Measurements from ENCODE around the gene SCAF1. TPM values are rescaled to one million over a fixed set of nuclear protein-coding genes. Genes with fewer than 3 reads are reported as not detected.

SCAF1 gene
- polyA plus RNA-seq, 1 experiment, result 3.4 TPM

GRCh38 chr19:49692147-49692506 is 50.1 kb downstream of the SCAF1 start:
- ChIA-PET POLR2A (no interaction called here), CTCF (interaction anchor here (0.6 kb wide), 1 partner anchor 153 kb away, joined by 3 read pairs; no protein-coding TSS in a partner anchor)
- TF ChIP-seq, protein P1, sequence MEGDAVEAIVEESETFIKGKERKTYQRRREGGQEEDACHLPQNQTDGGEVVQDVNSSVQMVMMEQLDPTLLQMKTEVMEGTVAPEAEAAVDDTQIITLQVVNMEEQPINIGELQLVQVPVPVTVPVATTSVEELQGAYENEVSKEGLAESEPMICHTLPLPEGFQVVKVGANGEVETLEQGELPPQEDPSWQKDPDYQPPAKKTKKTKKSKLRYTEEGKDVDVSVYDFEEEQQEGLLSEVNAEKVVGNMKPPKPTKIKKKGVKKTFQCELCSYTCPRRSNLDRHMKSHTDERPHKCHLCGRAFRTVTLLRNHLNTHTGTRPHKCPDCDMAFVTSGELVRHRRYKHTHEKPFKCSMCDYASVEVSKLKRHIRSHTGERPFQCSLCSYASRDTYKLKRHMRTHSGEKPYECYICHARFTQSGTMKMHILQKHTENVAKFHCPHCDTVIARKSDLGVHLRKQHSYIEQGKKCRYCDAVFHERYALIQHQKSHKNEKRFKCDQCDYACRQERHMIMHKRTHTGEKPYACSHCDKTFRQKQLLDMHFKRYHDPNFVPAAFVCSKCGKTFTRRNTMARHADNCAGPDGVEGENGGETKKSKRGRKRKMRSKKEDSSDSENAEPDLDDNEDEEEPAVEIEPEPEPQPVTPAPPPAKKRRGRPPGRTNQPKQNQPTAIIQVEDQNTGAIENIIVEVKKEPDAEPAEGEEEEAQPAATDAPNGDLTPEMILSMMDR (IDR thresholded peaks at IDR 0.05; ENCODE audit: insufficient read depth, low read depth, low read length), result no peak
- Histone ChIP-seq H3K27me3 (ENCODE audit: control insufficient read depth, insufficient read depth, low read length) (no peaks in the 10 kb centered on the region), H3K36me3 (ENCODE audit: control insufficient read depth, insufficient read depth, low read length) (peaks cover 6% of the 10 kb centered on the region), H3K4me3 (ENCODE audit: low read depth, low read length) (peak overlapping the region; percentile 56)
- no peak for DNase-seq (ENCODE audit: low read depth)

- POLR2A ChIA-PET, result no interaction called here
- TF ChIP-seq, protein P1 (IDR thresholded peaks at IDR 0.05; ENCODE audit: insufficient read depth, low read depth, low read length), result no peak
These were observed 54.1 kb downstream of the SCAF1 start for GRCh38 chr19:49696115-49696514.

DNA sequence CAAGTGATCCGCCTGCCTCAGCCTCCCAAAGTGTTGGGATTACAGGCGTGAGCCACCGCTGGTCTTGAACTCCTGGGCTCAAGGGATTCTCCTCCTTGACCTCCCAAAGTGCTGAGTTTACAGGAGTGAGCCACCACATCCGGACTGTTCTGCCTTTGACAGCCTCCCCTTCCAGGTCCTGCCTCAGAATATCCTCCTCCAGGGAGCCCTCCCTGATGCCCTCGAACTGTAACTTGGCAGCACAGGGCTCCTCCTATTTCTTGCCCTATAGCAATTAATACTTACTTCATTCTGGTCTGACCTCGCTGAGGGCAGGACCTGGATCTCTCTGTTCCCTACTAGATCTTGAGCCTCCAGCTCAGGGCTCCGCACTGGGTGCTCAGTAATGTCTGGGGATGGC is 54.9 kb downstream of the SCAF1 start:
- ChIA-PET POLR2A (no interaction called here), CTCF (interaction anchor here (1.4 kb wide), 1 partner anchor 21 kb away, joined by 4 read pairs; no protein-coding TSS in a partner anchor)
- Histone ChIP-seq H3K36me3 (ENCODE audit: control insufficient read depth, insufficient read depth, low read length) (peaks cover 6% of the 10 kb centered on the region), H3K27me3 (ENCODE audit: control insufficient read depth, insufficient read depth, low read length) (no peaks in the 10 kb centered on the region), H3K4me3 (ENCODE audit: low read depth, low read length) (no peak overlapping the region)
- TF ChIP-seq, protein P1 (IDR thresholded peaks at IDR 0.05; ENCODE audit: insufficient read depth, low read depth, low read length), result no peak
- DNase-seq (ENCODE audit: low read depth), result no peak

More at GRCh38 chr19:49696115-49696514, 54.1 kb downstream of the SCAF1 start:
- peaks cover 4% of the 10 kb centered on the region for H3K36me3 ChIP-seq (ENCODE audit: control insufficient read depth, insufficient read depth, low read length)
- no peak for DNase-seq (ENCODE audit: low read depth)
- H3K27me3 ChIP-seq (ENCODE audit: control insufficient read depth, insufficient read depth, low read length), result no peaks in the 10 kb centered on the region
- no peak overlapping the region for H3K4me3 ChIP-seq (ENCODE audit: low read depth, low read length)
- CTCF ChIA-PET, result interaction anchor here (1.4 kb wide), 1 partner anchor 22 kb away, joined by 4 read pairs; no protein-coding TSS in a partner anchor

DNA sequence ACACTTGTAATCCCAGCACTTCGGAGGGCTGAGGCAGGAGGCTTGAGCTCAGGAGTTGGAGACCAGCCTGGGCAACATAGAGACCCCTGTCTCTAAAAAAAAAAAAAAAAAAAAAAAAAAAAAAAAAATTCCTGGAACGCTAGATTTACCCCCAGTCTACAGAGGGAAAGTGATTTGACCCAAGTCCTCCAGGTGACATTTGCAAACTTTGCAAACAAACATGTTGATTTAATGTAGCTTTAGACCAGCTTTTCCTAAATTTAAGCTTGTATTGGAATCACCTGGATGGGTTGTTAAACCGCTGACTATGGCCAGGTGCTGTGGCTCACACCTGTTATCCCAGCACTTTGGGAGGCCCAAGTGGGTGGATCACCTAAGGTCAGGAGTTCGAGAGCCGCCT is 57.4 kb downstream of the SCAF1 start:
- TF ChIP-seq, protein P1 (IDR thresholded peaks at IDR 0.05; ENCODE audit: insufficient read depth, low read depth, low read length), result no peak
- Histone ChIP-seq H3K27me3 (ENCODE audit: control insufficient read depth, insufficient read depth, low read length) (no peaks in the 10 kb centered on the region), H3K36me3 (ENCODE audit: control insufficient read depth, insufficient read depth, low read length) (peaks cover 6% of the 10 kb centered on the region), H3K4me3 (ENCODE audit: low read depth, low read length) (no peak overlapping the region)
- ChIA-PET CTCF (interaction anchor here (1.2 kb wide), 1 partner anchor 17 kb away, joined by 7 read pairs; no protein-coding TSS in a partner anchor), POLR2A (no interaction called here)
- DNase-seq (ENCODE audit: low read depth), result no peak

- H3K27me3 ChIP-seq (ENCODE audit: control insufficient read depth, insufficient read depth, low read length), result no peaks in the 10 kb centered on the region
- TF ChIP-seq, protein P1 (IDR thresholded peaks at IDR 0.05; ENCODE audit: insufficient read depth, low read depth, low read length), result no peak
- ChIA-PET POLR2A (no interaction called here), CTCF (interaction anchor here (1.2 kb wide), 1 partner anchor 16 kb away, joined by 7 read pairs; no protein-coding TSS in a partner anchor)
- no peak for DNase-seq (ENCODE audit: low read depth)
- peaks cover 6% of the 10 kb centered on the region for H3K36me3 ChIP-seq (ENCODE audit: control insufficient read depth, insufficient read depth, low read length)
- H3K4me3 ChIP-seq (ENCODE audit: low read depth, low read length), result no peak overlapping the region
These were observed 58.6 kb downstream of the SCAF1 start for GRCh38 chr19:49700563-49700962.

All from BJ (cell line).